ENCODE measurements around the gene CARS1. TPM values are rescaled to one million over a fixed set of nuclear protein-coding genes. Genes with fewer than 3 reads are reported as not detected.

Gene CARS1
- total and polyA plus RNA-seq, 9 of the 15 experiments (the other 6 are each of a cell fraction or from before 2014, with no cell fraction given): 14.4 to 106 (median 73.6) TPM

GRCh38 chr11:3010521-3011275 lies 46.5 kb downstream of the CARS1 start:
- H3K4me2 ChIP-seq (ENCODE audit: insufficient read depth, low read length): no peak overlapping the region
- H3K9ac ChIP-seq (ENCODE audit: insufficient read depth in 1 of 2, low read depth in 2 of 2, low read length in 2 of 2): no peak overlapping the region
- POLR2A ChIA-PET: interaction anchor here (0.6 to 1.0 kb wide), 4 partner anchors 10 to 20 kb away, joined by 3 read pairs; no protein-coding TSS in a partner anchor
- peaks cover 0 to 19% of the 10 kb centered on the region in 2 experiments; a peak in 1 of 5 replicates for H3K4me1 ChIP-seq (replicated peaks in 1 of 2; ENCODE audit: control insufficient read depth in 2 of 2, insufficient read depth in 2 of 2, low read length in 2 of 2)
- H3K27me3 ChIP-seq (ENCODE audit: control insufficient read depth in 2 of 2, insufficient read depth in 2 of 2, low read length in 2 of 2): no peaks in the 10 kb centered on the region
- H3K9me1 ChIP-seq (ENCODE audit: control insufficient read depth, insufficient read depth, low read length): no peaks in the 10 kb centered on the region
- WGBS (ENCODE audit: insufficient coverage, low coverage, missing lambda C conversion rate): 77% methylated on average over 13 of the region's 13 CpGs
- 0 out of 2 replicates have a peak, but pooled peaks cover 7% of the 10 kb centered on the region for H4K20me1 ChIP-seq (replicated peaks; ENCODE audit: control insufficient read depth, insufficient read depth, low read length)
- H3K36me3 ChIP-seq (ENCODE audit: control insufficient read depth, insufficient read depth, low read length): peaks cover 75% of the 10 kb centered on the region; the same call in 2 of the 3 replicates
- TF ChIP-seq POLR2G (IDR thresholded peaks at IDR 0.05; ENCODE audit: low read depth, low read length) (peak; percentile 60; the same call in 1 of the 2 replicates), EWSR1 (IDR thresholded peaks at IDR 0.05; ENCODE audit: borderline replicate concordance, low read depth, partially characterized antibody) (no peak), ZNF165 (CRISPR knock-in tag; IDR thresholded peaks at IDR 0.05; ENCODE audit: borderline replicate concordance) (no peak)
- no peak for FAIRE-seq
- no peak for DNase-seq (ENCODE audit: extremely low read depth in 1 of 4, low spot score in 3 of 4)
- H3K79me2 ChIP-seq (ENCODE audit: control insufficient read depth, insufficient read depth, low read length): no peaks in the 10 kb centered on the region
- in situ Hi-C loops (cut with MboI) (no loop called here), intact Hi-C loops (cut with micrococcal nuclease) (no loop called here)
- no peak; the same call in 2 of the 3 replicates for ATAC-seq
- H3K27ac ChIP-seq (ENCODE audit: extremely low read depth, low read depth, low read length): no peak overlapping the region
- CTCF ChIA-PET (ENCODE audit: low intra/inter-chr PET ratio): interaction anchor here (0.7 kb wide), 1 partner anchor 682 kb away, joined by 3 read pairs; no protein-coding TSS in a partner anchor
- no TSS peak for BruUV-seq (replicated peaks)
- H3K4me3 ChIP-seq: no peak overlapping the region
- H2AFZ ChIP-seq (ENCODE audit: low read depth, low read length): no peak overlapping the region
- no peaks in the 10 kb centered on the region for H3K9me3 ChIP-seq (replicated peaks; ENCODE audit: control insufficient read depth, insufficient read depth, low read depth, low read length)

DNA sequence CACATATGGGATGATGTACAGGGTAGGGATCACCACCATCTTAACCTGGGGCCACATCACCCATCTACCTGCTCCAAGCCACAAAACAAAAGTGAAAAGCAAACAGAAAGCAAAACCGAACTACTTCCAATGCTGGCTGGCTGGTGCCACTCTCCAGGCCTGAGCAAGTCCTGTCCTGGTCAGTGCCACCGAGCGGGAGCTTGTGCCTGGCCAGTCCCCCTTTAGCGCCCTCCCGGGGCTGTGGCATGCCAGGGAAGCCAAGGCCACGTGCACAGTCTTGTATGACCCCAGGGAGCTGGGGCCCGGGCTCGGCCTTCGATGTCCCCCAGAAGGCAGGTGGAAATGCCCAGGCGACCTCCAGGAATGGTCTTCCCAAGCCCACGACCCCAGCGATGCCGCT lies 47.2 kb downstream of the CARS1 start:
- Histone ChIP-seq H3K4me2 (ENCODE audit: insufficient read depth, low read length) (no peak overlapping the region), H3K9me3 (replicated peaks; ENCODE audit: control insufficient read depth, insufficient read depth, low read depth, low read length) (no peaks in the 10 kb centered on the region), H3K36me3 (ENCODE audit: control insufficient read depth, insufficient read depth, low read length) (peaks cover 73% of the 10 kb centered on the region; the same call in 2 of the 3 replicates), H4K20me1 (replicated peaks; ENCODE audit: control insufficient read depth, insufficient read depth, low read length) (0 out of 2 replicates have a peak, but pooled peaks cover 7% of the 10 kb centered on the region), H2AFZ (ENCODE audit: low read depth, low read length) (no peak overlapping the region), H3K9ac (ENCODE audit: insufficient read depth in 1 of 2, low read depth in 2 of 2, low read length in 2 of 2) (peak overlapping the region in 1 of 2 experiments; percentile 5; a peak in 1 of 4 replicates), H3K4me3 (no peak overlapping the region), H3K27ac (ENCODE audit: extremely low read depth, low read depth, low read length) (no peak overlapping the region), H3K79me2 (ENCODE audit: control insufficient read depth, insufficient read depth, low read length) (no peaks in the 10 kb centered on the region), H3K4me1 (replicated peaks in 1 of 2; ENCODE audit: control insufficient read depth in 2 of 2, insufficient read depth in 2 of 2, low read length in 2 of 2) (peaks cover 0 to 19% of the 10 kb centered on the region in 2 experiments; a peak in 1 of 5 replicates), H3K27me3 (ENCODE audit: control insufficient read depth in 2 of 2, insufficient read depth in 2 of 2, low read length in 2 of 2) (no peaks in the 10 kb centered on the region), H3K9me1 (ENCODE audit: control insufficient read depth, insufficient read depth, low read length) (no peaks in the 10 kb centered on the region)
- ATAC-seq (no peak), FAIRE-seq (no peak), DNase-seq (ENCODE audit: extremely low read depth in 1 of 4, low spot score in 3 of 4) (no peak)
- intact Hi-C loops (cut with micrococcal nuclease) (no loop called here), in situ Hi-C loops (cut with MboI) (no loop called here)
- WGBS (ENCODE audit: insufficient coverage, low coverage, missing lambda C conversion rate): 92% methylated on average over 12 of the region's 13 CpGs
- no TSS peak for BruUV-seq (replicated peaks)
- POLR2A ChIA-PET: interaction anchor here (0.5 to 3.9 kb wide), 6 partner anchors 11 to 29 kb away, joined by 3 to 14 read pairs (median 3); no protein-coding TSS in a partner anchor
- CTCF ChIA-PET (ENCODE audit: low intra/inter-chr PET ratio): no interaction called here
- TF ChIP-seq HSF4 (CRISPR knock-in tag; IDR thresholded peaks at IDR 0.05; ENCODE audit: borderline replicate concordance) (no peak), CEBPZ (IDR thresholded peaks at IDR 0.05; ENCODE audit: borderline replicate concordance, low read depth, low read length) (no peak)
- TF ChIP-seq, protein P1, sequence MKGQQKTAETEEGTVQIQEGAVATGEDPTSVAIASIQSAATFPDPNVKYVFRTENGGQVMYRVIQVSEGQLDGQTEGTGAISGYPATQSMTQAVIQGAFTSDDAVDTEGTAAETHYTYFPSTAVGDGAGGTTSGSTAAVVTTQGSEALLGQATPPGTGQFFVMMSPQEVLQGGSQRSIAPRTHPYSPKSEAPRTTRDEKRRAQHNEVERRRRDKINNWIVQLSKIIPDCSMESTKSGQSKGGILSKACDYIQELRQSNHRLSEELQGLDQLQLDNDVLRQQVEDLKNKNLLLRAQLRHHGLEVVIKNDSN (CRISPR knock-in tag; IDR thresholded peaks at IDR 0.05): no peak
